D721Med (cell line): Measurements from ENCODE around the gene STX7.

Source experiments
- DNase-seq: peaks from one replicate; pipeline ENCODE4 v3.0.0; 2011; ENCODE audit warnings: low spot score; ENCODE audit not compliant: insufficient read length
- FAIRE-seq: peaks from 2 replicates; lab custom pipeline; 2011; peaks lifted over from hg19 to GRCh38; lab: Jason Lieb, UNC
- TF ChIP-seq, protein P1 (sequence below): IDR thresholded peaks from 2 replicates; pipeline ENCODE4 v1.5.1; 2012; ENCODE audit warnings: mild to moderate bottlenecking, control low read depth; ENCODE audit not compliant: insufficient read depth; ENCODE audit errors: missing control alignments

The STX7 gene

GRCh38 chr6:132414322-132414721, 98.6 kb downstream of the STX7 start:
- TF ChIP-seq, protein P1, sequence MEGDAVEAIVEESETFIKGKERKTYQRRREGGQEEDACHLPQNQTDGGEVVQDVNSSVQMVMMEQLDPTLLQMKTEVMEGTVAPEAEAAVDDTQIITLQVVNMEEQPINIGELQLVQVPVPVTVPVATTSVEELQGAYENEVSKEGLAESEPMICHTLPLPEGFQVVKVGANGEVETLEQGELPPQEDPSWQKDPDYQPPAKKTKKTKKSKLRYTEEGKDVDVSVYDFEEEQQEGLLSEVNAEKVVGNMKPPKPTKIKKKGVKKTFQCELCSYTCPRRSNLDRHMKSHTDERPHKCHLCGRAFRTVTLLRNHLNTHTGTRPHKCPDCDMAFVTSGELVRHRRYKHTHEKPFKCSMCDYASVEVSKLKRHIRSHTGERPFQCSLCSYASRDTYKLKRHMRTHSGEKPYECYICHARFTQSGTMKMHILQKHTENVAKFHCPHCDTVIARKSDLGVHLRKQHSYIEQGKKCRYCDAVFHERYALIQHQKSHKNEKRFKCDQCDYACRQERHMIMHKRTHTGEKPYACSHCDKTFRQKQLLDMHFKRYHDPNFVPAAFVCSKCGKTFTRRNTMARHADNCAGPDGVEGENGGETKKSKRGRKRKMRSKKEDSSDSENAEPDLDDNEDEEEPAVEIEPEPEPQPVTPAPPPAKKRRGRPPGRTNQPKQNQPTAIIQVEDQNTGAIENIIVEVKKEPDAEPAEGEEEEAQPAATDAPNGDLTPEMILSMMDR, result no peak
- no peak for DNase-seq
- no peak for FAIRE-seq

- DNase-seq (no peak), FAIRE-seq (no peak)
- TF ChIP-seq, protein P1, result no peak
Observed at GRCh38 chr6:132413499-132413802, 99.5 kb downstream of the STX7 start.

DNA sequence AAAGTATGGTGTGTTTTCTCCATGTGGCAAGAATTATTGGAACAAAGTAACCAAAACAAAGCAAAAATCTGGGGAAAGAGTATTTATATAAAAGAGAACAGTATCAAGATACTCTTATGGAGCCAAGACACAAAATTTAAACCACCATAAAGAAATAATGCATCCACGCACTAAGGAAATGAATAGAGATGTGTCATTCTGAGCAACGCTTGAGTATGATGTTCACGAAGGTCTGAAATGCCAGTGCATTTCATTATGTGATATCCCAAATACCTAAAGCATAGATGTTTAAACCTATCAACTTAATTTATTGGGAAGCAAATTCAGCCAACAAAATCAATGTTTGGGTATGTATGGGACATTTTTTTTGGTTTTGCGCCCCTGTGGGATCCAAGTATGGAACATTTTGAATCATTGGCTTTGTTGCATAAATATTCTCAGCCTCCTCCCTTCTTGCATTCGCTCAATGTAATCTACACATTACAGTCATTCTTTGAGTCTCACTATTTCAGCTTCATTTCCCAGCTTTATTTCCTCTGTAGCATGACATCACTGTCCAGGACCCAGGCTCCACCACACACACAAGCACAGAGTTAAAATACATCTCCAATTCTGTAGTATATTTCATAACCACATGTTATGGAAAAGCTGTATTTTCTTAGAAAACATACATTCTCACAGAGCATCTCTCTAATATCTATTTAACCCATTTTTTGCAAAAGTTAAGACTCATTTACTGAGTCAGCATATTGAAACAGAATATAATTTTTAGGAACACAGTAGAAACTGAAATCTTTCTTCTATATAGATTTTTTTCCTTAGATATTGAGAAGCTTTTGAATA, 100.0 kb downstream of the STX7 start:
- DNase-seq (no peak), FAIRE-seq (no peak)
- TF ChIP-seq, protein P1, result no peak

DNA sequence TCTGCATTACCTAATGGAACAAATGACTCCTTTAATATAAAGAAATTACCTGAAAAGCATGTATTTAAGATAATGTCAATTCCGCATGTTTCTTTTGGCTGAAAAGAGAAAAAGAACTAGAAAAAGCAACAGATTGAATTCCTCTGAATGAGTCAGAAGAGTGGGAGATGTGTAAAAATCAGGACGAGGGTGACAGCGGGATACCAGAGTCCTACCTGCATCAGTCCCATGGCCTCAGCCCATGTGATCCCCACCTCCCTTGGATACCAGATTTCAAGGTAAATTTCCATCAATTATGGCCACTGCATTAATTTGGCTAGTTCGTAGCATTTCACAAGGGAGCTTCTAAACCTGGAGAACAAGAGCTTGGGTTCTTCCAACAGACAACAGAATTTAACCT, 101.6 kb downstream of the STX7 start:
- no peak for FAIRE-seq
- no peak for DNase-seq
- TF ChIP-seq, protein P1, result no peak

GRCh38 chr6:132410830-132411229, 102.1 kb downstream of the STX7 start:
- DNase-seq, result no peak
- TF ChIP-seq, protein P1, result no peak
- no peak for FAIRE-seq

DNA sequence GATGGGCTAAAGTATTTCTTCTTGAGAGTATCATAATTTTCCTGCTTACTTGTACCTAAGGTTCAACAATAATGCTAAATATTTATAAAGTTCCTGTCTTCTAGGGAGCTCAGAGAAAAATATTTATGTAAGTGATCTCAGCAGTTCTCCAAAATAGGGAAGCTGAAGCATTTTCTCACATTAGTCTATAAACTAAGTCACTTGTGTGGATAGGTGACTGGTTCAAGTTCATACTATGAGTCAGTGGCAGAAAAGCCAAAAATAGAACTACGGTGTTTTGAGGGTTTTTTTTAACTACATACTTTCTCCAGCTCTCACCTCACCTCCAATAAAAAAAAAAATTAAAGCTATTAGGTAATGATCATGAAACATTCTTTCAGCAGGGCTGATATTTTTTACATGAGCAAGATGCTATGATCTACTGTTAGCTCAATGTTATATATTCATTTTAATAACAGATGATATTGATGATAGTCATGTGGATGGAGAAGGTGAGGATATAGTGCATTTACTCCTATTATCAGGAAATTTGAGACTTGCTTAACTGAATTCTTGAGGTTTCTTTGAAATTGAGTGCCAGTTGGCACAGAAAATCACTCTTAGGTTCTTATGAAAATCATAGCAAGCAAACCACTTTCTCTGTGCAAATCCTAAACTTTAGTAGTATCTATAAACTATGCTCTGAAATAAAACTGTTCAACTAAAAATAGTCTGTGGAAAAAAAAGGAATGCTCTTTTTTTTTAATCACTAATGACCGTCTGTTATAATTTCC, 107.6 kb downstream of the STX7 start:
- TF ChIP-seq, protein P1, result no peak
- DNase-seq (no peak), FAIRE-seq (no peak)

DNA sequence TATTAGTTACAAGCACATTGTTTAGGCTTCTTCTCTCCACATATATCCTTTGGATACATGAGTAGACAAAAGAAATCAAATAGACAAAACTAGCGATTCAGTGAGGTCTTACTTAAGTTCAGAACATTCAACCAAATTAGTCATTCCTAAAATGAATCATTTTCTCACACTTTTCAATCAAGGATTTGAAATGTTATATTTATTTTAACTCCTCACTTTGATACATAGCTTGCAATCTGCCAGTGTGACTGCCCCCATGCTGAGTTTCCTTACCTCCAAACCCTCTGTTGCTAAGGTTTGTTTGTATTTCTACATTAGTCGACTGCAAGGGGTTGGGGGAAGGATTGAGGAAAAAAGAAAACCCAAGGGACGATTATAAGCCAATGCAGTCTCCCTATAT, 108.2 kb downstream of the STX7 start:
- TF ChIP-seq, protein P1, result no peak
- DNase-seq, result no peak
- FAIRE-seq, result no peak
